Ovary (tissue), 9 donors: ENCODE results near the gene DNASE1L3. TPM values are rescaled to one million over a fixed set of nuclear protein-coding genes. Genes with fewer than 3 reads are reported as not detected.

ENCODE experiments used
- DNase-seq, 5 donors: peaks; one replicate each; pipeline ENCODE4 v3.0.0-alpha.2; 2019 to 2020
- H3K27ac ChIP-seq, 2 donors: fragments of 200-600 bp; one replicate each; pipeline versions ENCODE4 v1.5.1 to v1.8.0; 2019 to 2022
- H3K27me3 ChIP-seq: fragments of 200-600 bp; one replicate; pipeline ENCODE4 v1.8.0; 2022
- H3K36me3 ChIP-seq: fragments of 200-600 bp; sonication (generic); one replicate; pipeline ENCODE4 v1.5.1; 2019
- H3K4me1 ChIP-seq: one replicate; pipeline ENCODE4 v1.8.1; 2013; ENCODE audit warnings: mild to moderate bottlenecking, moderate library complexity; ENCODE audit not compliant: insufficient read depth
- H3K4me3 ChIP-seq: fragments of 200-600 bp; sonication (generic); one replicate; pipeline ENCODE4 v1.5.1; 2017
- H3K9me3 ChIP-seq, 2 donors: fragments of 200-600 bp in 1 of 2; sonication (generic) in 1 of 2; one replicate each; pipeline versions ENCODE4 v1.5.1 to v1.8.1; 2013 to 2019; ENCODE audit warnings: mild to moderate bottlenecking in 1 of 2, moderate library complexity in 1 of 2
- CTCF ChIP-seq, 3 donors: fragments of 450-650 bp in 2 of 3; fragments of 200-600 bp in 1 of 3; IDR thresholded peaks; one replicate each; pipeline versions ENCODE4 v1.5.1 to v1.8.0; 2016 to 2022; ENCODE audit warnings: antibody characterized with exemption in 3 of 3, mild to moderate bottlenecking in 1 of 3
- EP300 ChIP-seq: sonication (generic); formaldehyde crosslinking; IDR thresholded peaks from one replicate; pipeline ENCODE4 v1.6.1; 2017; ENCODE audit warnings: antibody characterized with exemption
- POLR2A ChIP-seq: fragments of 450-650 bp; IDR thresholded peaks from one replicate; pipeline ENCODE4 v1.6.1; 2017; ENCODE audit warnings: antibody characterized with exemption, mild to moderate bottlenecking, moderate library complexity
- WGBS, 3 donors: extraction: QIAGEN DNeasy Blood & Tissue Kit in 1 of 3; methylation state at CpG; one replicate each; pipeline versions ENCODE4 v1.1.5 to v1.1.7; 2013 to 2017; 5-methylcytosine and 5-hydroxymethylcytosine counted together
- intact Hi-C, 4 donors: fragments of 100-400 bp; cut with DNase I; formaldehyde crosslinking; loops; one replicate each; pipeline versions ENCODE4 v1.11.0 to v1.15.1; 2022 to 2023
- polyA plus RNA-seq, 2 donors: library from polyadenylated mRNA; stranded (reverse); fragments of 200-250 nt in 1 of 2; fragments of 350-450 nt in 1 of 2; fragmentation: Illumina TruSeq in 1 of 2; extraction: RNeasy Lipid Tissue Mini Kit (QIAGEN cat#74804) in 1 of 2; gene quantifications; one replicate each; pipeline ENCODE4 v1.2.3, GENCODE V29; 2013 to 2014
- total RNA-seq, 7 donors: library from RNA; depleted of rRNA in 2 of 7; stranded (reverse); fragments of >200 nt in 2 of 7; fragmentation: NEBNext Ultra II Directional in 3 of 7; extraction: Animal tissue kit (Norgen Biotek cat#: 25700) in 3 of 7; gene quantifications; one replicate each; pipeline versions ENCODE4 v1.1.0 to v1.2.4, GENCODE V29; 2016 to 2023
- donor health status: DM: no; HTN: no; CAD: no; lungs with moderate emphysema.
- donor health status: DM: no; HTN: no; CAD: no.
- donor health status: Bipolar disorder and iron deficiency.
- donor health status: DM: yes; HTN: yes; CAD: no.
- donor health status: DM: no; HTN: no; CAD: no.
- donor health status: DM: yes; HTN: yes; CAD: no.

DNASE1L3 gene
- total and polyA plus RNA-seq, 9 donors = 0.48 to 10.3 (median 0.65) TPM; not detected in 2

DNA sequence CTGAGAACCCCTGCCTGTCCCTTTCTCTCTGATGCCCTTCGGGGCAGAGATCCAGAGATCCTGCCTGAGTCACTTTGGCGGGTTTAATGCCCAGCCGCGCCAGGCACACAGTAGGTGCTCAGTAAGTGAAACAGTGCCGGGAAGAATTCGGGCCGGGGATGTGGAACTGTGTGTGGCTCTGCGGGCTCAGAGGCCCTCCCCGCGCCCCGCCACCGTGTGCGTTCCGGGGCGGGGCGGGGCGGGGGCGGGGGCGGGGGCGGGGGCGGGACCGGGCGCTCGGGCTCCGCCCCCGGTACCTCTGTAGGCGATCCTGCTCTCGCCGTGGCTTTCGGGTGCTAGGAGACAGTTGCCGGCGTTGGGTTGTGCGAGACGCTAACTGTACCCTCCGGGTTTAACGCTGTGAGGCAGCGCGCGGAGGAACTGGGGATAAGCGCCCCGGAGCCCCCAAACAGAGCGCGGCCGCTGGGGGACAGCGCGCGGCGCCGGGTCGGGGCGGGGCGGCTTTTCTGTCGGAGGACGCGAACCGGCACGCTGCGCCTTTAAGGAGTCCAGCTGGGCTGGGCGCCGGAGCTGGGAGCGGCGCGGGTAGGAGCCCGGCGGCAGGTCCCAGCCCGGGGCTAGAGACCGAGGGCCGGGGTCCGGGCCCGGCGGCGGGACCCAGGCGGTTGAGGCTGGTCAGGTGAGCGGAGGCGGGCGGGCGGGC is 26.6 kb upstream of the DNASE1L3 start, which contains the start of gene ABHD6:
Gene ABHD6 (plus strand): TSS at position 555 of the 703 bp plus-strand sequence. CDS start 18,795 bp downstream, outside the sequence.
- DNase-seq = peak; percentile 76 to 90 (median 83)
- WGBS, 3 donors = 1% methylated on average over 24 to 77 of the region's 77 CpGs
- Histone ChIP-seq H3K27ac (peak within 1 kb of the TSS; percentile 67 to 68), H3K36me3 (no peaks in the 10 kb centered on the region), H3K9me3 (no peaks in the 10 kb centered on the region), H3K4me3 (peak within 1 kb of the TSS; percentile 68), H3K4me1 (peaks cover 4% of the 10 kb centered on the region), H3K27me3 (no peaks in the 10 kb centered on the region)
- peak in 1 of 3 donors; percentile 42 for TF ChIP-seq CTCF (IDR thresholded peaks at IDR 0.05)
- TF ChIP-seq EP300 = no peak
- peak; percentile 21 for TF ChIP-seq POLR2A
- intact Hi-C loops = loop anchor here (5.0 to 10.0 kb wide), 5 partner anchors 57 to 375 kb away; partner anchors contain the start of genes HTD2 (in 2 of the 4) and RPP14 (in 2 of the 4)

DNA sequence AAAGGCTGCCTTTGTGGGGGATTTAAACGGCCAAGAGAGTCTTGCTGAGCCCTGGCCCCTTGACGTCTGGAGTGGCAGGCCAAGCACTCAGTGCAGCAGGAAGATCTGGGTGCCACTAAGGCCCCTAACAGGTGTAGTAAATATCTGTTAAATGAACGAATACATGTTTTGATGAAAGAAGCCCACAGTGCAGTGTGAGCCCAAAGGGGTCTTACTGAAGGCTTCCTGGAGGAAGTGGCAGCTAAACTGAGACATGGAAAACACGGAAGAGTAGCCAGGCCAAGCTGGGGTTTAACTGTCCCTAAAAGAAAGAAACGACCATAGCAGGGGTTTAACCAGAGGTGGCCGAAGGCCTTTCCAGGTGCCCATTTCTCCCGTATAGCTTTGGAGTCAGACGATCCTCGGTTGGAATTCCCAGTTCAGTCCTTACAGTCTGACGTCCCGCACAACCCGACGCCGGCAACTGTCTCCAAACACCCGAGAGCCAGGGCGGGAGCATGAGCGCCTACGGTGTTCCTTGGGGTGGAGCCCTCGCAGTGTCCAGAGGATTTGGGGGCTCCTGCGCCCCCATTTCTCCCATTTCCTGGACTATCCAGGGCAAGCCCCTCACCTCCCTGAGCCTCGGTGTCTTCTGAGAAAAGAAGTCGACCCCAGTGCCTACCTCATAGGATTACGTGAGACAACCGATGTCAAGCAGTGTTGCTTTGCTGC is 25.9 kb upstream of the DNASE1L3 start:
- TF ChIP-seq EP300 (no peak), CTCF (IDR thresholded peaks at IDR 0.05) (no peak), POLR2A (no peak)
- peak in 2 of 5 donors; percentile 26 to 27 for DNase-seq
- Histone ChIP-seq H3K9me3 (no peaks in the 10 kb centered on the region), H3K36me3 (no peaks in the 10 kb centered on the region), H3K4me3 (peak overlapping the region; percentile 68), H3K27me3 (no peaks in the 10 kb centered on the region), H3K27ac (peak overlapping the region; percentile 67 to 68), H3K4me1 (peaks cover 2% of the 10 kb centered on the region)
- WGBS, 3 donors = 9 to 13% (median 12%) methylated on average over 24 of the region's 24 CpGs
- intact Hi-C loops = loop anchor here (5.0 to 10.0 kb wide), 5 partner anchors 58 to 374 kb away; partner anchors contain the start of genes HTD2 (in 2 of the 4) and RPP14 (in 2 of the 4)

GRCh38 chr3:58235970-58236369 is 25.2 kb upstream of the DNASE1L3 start:
- Histone ChIP-seq H3K4me3 (no peak overlapping the region), H3K27ac (no peak overlapping the region), H3K9me3 (no peaks in the 10 kb centered on the region), H3K4me1 (peaks cover 2% of the 10 kb centered on the region), H3K36me3 (no peaks in the 10 kb centered on the region), H3K27me3 (no peaks in the 10 kb centered on the region)
- TF ChIP-seq POLR2A (no peak), CTCF (IDR thresholded peaks at IDR 0.05) (no peak), EP300 (no peak)
- intact Hi-C loops = loop anchor here (5.0 to 10.0 kb wide), 5 partner anchors 59 to 374 kb away; partner anchors contain the start of genes HTD2 (in 2 of the 4) and RPP14 (in 2 of the 4)
- 61 to 80% (median 64%) methylated on average over 4 of the region's 4 CpGs for WGBS, 3 donors
- no peak for DNase-seq

GRCh38 chr3:58234516-58234931 is 23.8 kb upstream of the DNASE1L3 start:
- Histone ChIP-seq H3K27me3 (no peaks in the 10 kb centered on the region), H3K27ac (no peak overlapping the region), H3K4me3 (no peak overlapping the region), H3K9me3 (no peaks in the 10 kb centered on the region), H3K36me3 (no peaks in the 10 kb centered on the region), H3K4me1 (peaks cover 2% of the 10 kb centered on the region)
- no peak for TF ChIP-seq CTCF (IDR thresholded peaks at IDR 0.05)
- TF ChIP-seq EP300 = no peak
- TF ChIP-seq POLR2A = no peak
- intact Hi-C loops = loop anchor here in 2 of 4 donors (10.0 kb wide), 2 partner anchors 60 to 70 kb away; partner anchors contain the start of genes HTD2 (in 1 of the 2) and RPP14 (in 1 of the 2)
- 42 to 46% (median 42%) methylated on average over 4 of the region's 4 CpGs for WGBS, 3 donors
- DNase-seq = no peak
